GM19324 (cell line): Measurements from ENCODE around the gene ZBTB8A.
"Not testable (repeated sequence)": the region's sequence is repeated elsewhere in the genome, so short reads cannot be mapped to it uniquely, and the experiment has no call there.

Source experiments
- ATAC-seq: cut with Tn5 transposase; IDR thresholded peaks from one replicate; pipeline ENCODE4 v1.9.1; 2021; ENCODE audit warnings: mild to moderate bottlenecking, moderate library complexity; ENCODE audit not compliant: unreplicated experiment, low FRiP score

Gene ZBTB8A

DNA sequence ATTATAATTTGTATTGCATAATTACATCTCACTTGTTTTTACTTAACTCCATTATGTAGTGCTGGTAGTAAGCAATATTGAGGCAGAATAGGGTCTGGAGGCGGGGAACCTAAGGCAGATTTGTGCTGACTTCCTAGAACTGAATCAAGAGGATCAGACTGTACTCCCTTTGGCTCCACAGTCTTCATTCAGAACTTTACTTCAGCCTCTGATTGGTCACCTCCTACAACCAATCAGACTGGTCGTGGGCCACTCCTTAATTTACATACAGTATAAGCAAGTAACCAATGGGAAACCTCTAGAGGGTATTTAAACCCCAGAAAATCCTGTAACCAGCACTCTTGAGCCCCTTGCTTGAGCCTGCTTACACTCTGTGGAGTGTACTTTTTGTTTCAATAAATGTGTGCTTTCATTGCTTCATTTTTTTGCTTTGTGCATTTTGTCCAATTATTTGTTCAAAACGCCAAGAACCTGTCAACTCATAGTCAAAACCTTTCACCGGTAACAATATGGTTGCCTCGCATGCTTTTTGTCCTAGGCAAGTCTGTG is 79.5 kb downstream of the ZBTB8A start:
- no peak for ATAC-seq

DNA sequence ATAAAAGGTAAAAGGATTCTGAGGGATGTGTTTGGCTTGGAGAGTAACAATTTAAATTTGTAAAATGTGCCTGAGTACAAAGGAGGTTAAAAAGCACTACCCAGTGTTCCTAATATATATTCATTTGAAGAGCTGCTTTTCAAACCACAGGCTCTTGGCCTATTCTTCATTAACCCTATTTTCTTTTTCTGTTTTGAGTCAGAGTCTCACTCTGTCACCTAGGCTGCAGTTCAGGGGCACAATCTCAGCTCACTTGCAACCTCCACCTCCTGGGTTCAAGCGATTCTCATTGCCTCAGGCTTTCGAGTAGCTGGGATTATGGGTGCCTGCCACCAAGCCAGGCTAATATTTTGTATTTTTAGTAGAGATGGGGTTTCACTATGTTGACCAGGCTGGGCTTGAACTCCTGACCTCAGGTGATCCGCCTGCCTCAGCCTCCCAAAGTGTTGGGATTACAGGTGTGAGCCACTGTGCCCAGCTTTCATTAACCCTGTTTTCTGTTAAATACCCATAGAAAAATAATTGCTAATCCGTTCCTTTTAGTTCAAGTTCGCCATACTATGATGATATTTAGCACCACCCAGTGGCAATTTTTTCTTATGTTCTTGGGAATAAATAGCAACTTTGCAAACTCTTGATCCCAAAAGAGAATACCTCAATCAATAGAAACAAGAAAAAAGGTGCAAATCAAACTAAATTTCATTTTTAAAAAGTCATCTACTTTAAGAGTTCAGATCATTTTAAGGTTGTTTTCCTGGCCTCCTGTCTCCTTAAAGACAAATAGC is 80.7 kb downstream of the ZBTB8A start:
- ATAC-seq, result no peak

DNA sequence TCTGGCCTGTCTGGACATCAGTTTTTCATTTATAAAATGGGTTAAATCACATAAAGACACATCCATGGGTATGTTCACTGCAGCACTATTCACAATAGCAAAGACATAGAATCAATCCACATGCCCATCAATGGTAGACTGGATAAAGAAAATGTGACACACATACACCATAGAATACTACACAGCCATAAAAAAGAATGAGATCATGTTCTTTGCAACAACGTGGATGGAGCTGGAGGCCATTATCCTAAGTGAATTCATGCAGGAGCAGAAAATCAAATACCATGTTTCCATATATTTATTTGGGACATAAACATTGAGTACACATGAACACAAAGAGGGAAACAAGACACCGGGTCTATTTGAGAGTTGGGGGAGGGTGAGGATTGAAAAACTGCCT is 83.0 kb downstream of the ZBTB8A start:
- no peak for ATAC-seq

- no peak for ATAC-seq
These were observed 83.8 kb downstream of the ZBTB8A start for GRCh38 chr1:32622806-32623681.

DNA sequence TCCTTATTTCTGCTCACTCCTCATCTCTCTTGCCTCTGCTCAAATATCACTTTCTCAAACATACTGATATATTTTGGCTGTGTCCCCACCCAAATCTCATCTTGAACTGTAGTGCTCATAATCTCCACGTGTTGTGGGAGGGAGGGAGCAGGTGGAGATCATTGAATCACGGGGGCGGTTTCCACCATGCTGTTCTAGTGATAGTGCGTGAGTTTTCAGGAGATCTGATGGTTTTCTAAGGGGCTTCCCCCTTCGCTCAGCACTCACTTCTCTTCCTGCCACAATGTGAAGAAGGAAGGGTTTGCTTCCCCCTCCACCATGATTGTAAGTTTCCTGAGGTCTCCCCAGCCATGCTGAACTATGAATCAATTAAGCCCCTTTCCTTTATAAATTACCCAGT is 84.5 kb downstream of the ZBTB8A start:
- ATAC-seq, result no peak

DNA sequence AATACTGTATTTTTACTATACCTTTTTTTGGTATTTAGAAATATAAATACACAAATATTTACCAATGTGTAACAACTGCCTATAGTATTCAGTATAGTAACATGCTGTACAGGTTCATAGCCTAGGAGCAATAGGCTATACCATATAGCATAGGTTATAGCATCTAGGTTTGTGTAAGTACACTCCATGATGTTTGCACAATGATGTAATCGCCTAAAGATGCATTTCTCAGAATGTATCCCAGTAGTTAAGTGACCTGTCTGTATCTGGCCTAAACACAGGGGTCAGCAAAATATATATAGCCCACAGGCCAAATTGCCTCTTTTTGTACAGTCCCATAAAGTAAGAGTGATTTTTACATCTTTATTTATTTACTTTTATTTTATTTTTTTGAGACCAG is 86.9 kb downstream of the ZBTB8A start:
- ATAC-seq, result no peak

GRCh38 chr1:32627596-32628162 is 88.5 kb downstream of the ZBTB8A start:
- ATAC-seq, result no peak

- ATAC-seq, result not testable (repeated sequence)
These were observed 90.9 kb downstream of the ZBTB8A start for GRCh38 chr1:32630173-32630572.

GRCh38 chr1:32632829-32633228 is 93.6 kb downstream of the ZBTB8A start:
- no peak for ATAC-seq

DNA sequence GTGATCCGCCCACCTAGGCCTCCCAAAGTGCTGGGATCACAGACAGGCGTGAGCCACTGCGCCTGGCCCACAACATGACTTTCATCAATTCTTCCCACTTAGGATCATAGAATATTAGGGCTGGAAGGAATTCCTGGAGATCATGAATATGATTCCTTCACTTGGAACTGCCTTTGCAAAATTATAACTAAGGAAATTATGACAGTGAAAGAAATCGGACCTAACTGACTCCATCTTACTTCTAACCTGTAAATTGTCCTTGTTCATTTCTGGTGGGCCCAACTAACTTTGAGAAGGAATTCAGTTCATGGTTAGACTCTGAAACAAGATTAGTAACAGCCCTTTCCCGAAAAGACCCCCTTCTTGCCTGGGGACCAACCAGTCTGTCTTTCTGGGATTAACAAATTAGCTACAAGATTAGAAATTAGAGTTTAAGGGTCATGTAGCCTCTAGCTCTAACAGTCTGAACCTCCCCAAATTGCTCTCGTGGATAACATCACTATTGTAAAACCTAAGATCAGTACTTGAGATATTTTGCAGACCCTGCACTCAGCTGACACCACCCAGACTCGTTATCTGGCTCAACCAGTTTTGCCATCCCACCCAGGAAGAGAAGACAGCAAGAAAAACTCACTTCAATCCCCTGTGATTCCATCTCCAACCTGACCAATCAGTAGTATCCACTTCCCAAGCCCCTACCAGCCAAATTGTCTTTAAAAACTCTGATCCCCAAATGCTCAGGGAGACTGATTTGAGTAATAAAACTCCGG is 96.5 kb downstream of the ZBTB8A start:
- ATAC-seq, result no peak

DNA sequence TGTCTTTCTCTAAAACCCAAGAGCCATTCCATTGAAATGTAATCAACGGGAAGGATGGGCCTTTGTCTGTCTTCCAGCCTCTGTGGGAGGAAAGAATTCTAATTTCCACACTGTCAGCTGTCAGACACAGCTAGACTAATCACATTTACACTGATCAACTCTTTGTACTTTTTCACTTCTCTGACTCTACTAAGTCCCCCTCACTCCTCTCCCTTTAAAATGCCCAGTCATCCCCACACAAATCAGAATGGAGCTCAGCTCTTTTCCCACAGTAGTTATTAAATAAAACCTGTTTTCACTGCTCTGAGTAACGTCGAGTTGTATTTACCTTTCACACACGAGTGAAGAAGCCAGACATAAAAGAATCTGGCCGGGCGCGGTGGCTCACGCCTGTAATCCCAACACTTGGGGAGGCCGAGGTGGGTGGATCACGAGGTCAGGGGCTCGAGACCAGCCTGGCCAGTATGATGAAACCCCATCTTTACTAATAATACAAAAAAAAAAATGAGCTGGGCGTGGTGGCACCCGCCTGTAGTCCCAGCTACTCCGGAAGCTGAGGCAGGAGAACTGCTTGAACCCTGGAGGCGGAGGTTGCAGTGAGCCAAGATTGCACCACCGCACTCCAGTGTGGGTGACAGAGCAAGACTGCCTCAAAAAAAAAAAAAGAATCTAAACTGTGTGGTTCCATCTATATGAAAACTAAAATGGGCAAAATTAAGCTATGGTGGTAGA is 97.9 kb downstream of the ZBTB8A start:
- no peak for ATAC-seq

- no peak for ATAC-seq
These were observed 100.4 kb downstream of the ZBTB8A start for GRCh38 chr1:32639489-32640075.

DNA sequence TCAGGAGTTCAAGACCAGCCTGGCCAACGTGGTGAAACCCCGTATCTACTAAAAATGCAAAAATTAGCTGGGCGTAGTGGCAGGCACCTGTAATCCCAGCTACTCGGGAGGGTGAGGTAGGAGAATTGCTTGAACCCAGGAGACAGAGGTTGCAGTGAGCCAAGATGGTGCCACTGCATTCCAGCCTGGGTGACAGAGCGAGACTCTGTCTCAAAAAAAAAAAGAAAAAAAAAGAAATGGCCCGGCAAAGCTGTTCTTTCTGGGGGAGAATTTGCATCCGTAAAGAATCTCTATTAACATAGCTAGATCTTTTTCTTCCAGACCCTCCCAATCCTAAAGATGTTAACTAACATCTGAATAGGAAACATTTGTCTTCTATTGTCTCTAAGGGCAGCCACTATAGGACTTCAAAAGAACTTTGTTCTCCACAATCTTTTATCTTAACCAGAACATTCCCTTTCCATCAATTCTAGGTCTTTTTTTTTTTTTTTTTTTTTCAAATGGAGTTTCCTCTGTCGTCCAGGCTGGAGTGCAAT is 103.1 kb downstream of the ZBTB8A start:
- not testable (repeated sequence) for ATAC-seq

DNA sequence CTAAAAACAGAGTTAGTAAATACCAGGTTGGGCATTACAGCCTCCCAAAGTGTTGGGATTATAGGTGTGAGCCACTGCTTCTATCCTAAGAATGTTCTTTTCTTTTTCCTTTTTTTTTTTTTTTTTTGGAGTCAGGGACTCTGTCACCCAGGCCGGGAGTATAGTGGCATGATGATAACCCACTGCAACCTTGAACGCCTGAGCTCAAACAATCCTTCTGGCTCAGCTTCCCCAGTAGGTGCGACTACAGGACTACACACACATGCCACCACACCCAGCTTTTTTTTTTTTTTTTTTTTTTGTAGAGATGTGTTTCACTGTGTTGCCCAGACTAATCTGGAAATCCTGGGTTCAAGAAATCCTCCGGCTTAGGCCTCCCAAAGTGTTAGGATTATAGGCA is 105.2 kb downstream of the ZBTB8A start:
- no peak for ATAC-seq

GRCh38 chr1:32647308-32648134 is 108.3 kb downstream of the ZBTB8A start:
- ATAC-seq, result no peak

DNA sequence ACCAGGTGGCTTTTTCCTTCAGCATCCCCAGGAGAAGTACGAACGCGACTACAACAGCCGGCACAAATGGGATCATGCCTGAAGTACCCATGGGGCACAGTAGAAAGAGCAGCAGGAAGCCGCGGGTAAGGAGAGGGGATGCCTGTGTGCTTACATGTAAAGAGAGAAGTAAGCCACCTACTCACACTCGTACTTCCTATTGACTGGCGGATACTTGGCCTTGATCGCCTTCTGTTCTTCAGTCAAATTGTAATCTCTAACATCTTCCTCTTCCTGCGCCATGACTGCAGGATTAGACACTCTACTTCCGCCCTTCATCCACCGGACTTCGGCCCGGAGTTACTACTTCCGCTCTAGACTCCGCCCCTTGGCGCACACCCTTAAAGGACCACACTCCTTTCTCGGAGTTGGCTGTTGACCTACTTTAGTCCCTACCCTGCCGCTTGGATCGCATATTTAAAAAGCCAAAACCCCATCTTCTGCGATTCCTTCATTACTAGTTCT is 111.1 kb downstream of the ZBTB8A start, which contains the start of gene ZBTB8OS:
ZBTB8OS (minus strand) TSS at position 303 of the 504 bp plus-strand sequence; CDS start at position 282, 21 bp downstream.
- peak; percentile 64 for ATAC-seq

GRCh38 chr1:32650752-32651460 is 111.7 kb downstream of the ZBTB8A start, which contains the start of gene RBBP4:
TSS of gene RBBP4 (plus strand) at chr1:32651208. CDS start at chr1:32651307, 99 bp downstream.
- peak; percentile 90 for ATAC-seq
